K562 (cell line): ENCODE data around the gene PCDHGB5. TPM values are rescaled to one million over a fixed set of nuclear protein-coding genes. Genes with fewer than 3 reads are reported as not detected.

Experiments
- ATAC-seq: fragments of 200-7000 bp; cut with Tn5 transposase; 3 replicates; pipeline ENCODE4 v1.9.1; 2020; ENCODE audit warnings: moderate library complexity
- BruUV-seq: library from RNA; stranded (reverse); fragments of 400-500 nt; replicated peaks from 2 replicates; lab custom pipeline; 2021; lab: Mats Ljungman, UMichigan
- CTCF ChIA-PET: fragments of 300-600 bp; formaldehyde crosslinking; extraction: SDS; loops from one replicate; lab custom pipeline; 2021; ENCODE audit warnings: low intra/inter-chr PET ratio; lab: Yijun Ruan, JAX
- POLR2A ChIA-PET: fragments of 300-600, 350-650 bp; sonication (Branson Sonifier 250); formaldehyde crosslinking; extraction: SDS; loops from one replicate; lab custom pipeline; 2021; ENCODE audit warnings: antibody characterized with exemption, inconsistent platforms; lab: Yijun Ruan, JAX
- DNase-seq, 4 experiments: peaks; one replicate each; pipeline versions ENCODE4 v3.0.0 to v3.0.0-alpha.2; 2011 to 2018; ENCODE audit warnings: low spot score in 3 of 4, mixed read lengths in 3 of 4; ENCODE audit errors: extremely low read depth in 1 of 4
- FAIRE-seq: peaks from 2 replicates; lab custom pipeline; 2011; peaks lifted over from hg19 to GRCh38; lab: Jason Lieb, UNC
- H2AFZ ChIP-seq: 2 replicates; pipeline ENCODE4 v1.6.0; 2011; ENCODE audit warnings: low read depth, low read length, control low read depth, inconsistent platforms
- H3K27ac ChIP-seq: fragments of 200-600 bp; 3 replicates; pipeline ENCODE4 v1.8.0; 2011; ENCODE audit warnings: low read depth, mild to moderate bottlenecking, control low read depth, inconsistent platforms, low read length, moderate library complexity, mixed read lengths; ENCODE audit errors: extremely low read depth
- H3K27me3 ChIP-seq, 2 experiments: fragments of 300-600 bp in 1 of 2; 2 replicates in 1 of 2; 3 replicates in 1 of 2; pipeline versions ENCODE4 v1.6.0 to v1.8.0; 2011; ENCODE audit warnings: inconsistent platforms in 2 of 2, low read length in 2 of 2, mild to moderate bottlenecking in 1 of 2, mixed read lengths in 1 of 2, moderate library complexity in 1 of 2; ENCODE audit not compliant: control insufficient read depth in 2 of 2, insufficient read depth in 2 of 2
- H3K36me3 ChIP-seq: fragments of 300-600 bp; 3 replicates; pipeline ENCODE4 v1.8.0; 2011; ENCODE audit warnings: mild to moderate bottlenecking, low read length, inconsistent platforms; ENCODE audit not compliant: control insufficient read depth, insufficient read depth
- H3K4me1 ChIP-seq, 2 experiments: fragments of 200-600 bp in 1 of 2; replicated peaks in 1 of 2; 2 replicates in 1 of 2; 3 replicates in 1 of 2; pipeline versions ENCODE4 v1.5.1 to v1.8.0; 2011; ENCODE audit warnings: inconsistent platforms in 2 of 2, low read length in 2 of 2, mild to moderate bottlenecking in 1 of 2, mixed read lengths in 1 of 2, moderate library complexity in 1 of 2; ENCODE audit not compliant: control insufficient read depth in 2 of 2, insufficient read depth in 2 of 2
- H3K4me2 ChIP-seq: 2 replicates; pipeline ENCODE4 v1.6.1; 2011; ENCODE audit warnings: low read length, control low read depth, inconsistent platforms, mixed read lengths; ENCODE audit not compliant: insufficient read depth
- H3K4me3 ChIP-seq: fragments of 200-600 bp; sonication (generic), shearing (Covaris generic); 2 replicates; pipeline ENCODE4 v1.5.1; 2016; ENCODE audit warnings: control low read depth, inconsistent platforms
- H3K79me2 ChIP-seq: fragments of 200-600 bp; 3 replicates; pipeline ENCODE4 v1.8.0; 2011; ENCODE audit warnings: low read length, inconsistent platforms; ENCODE audit not compliant: control insufficient read depth, insufficient read depth
- H3K9ac ChIP-seq, 2 experiments: 2 replicates each; pipeline versions ENCODE4 v1.6.0 to v1.6.1; 2011; ENCODE audit warnings: low read depth in 2 of 2, low read length in 2 of 2, control low read depth in 1 of 2, inconsistent platforms in 1 of 2, mild to moderate bottlenecking in 1 of 2, mixed read lengths in 1 of 2; ENCODE audit not compliant: insufficient read depth in 1 of 2
- H3K9me1 ChIP-seq: one replicate; pipeline ENCODE4 v1.6.0; 2011; ENCODE audit warnings: inconsistent platforms, mild to moderate bottlenecking, low read length, moderate library complexity; ENCODE audit not compliant: control insufficient read depth, insufficient read depth
- H3K9me3 ChIP-seq: replicated peaks from 2 replicates; pipeline ENCODE4 v1.5.1; 2011; ENCODE audit warnings: low read depth, low read length, inconsistent platforms; ENCODE audit not compliant: control insufficient read depth, insufficient read depth
- H4K20me1 ChIP-seq: replicated peaks from 2 replicates; pipeline ENCODE4 v1.6.1; 2011; ENCODE audit warnings: low read length, inconsistent platforms, mixed read lengths; ENCODE audit not compliant: control insufficient read depth, insufficient read depth
- HDAC6 ChIP-seq: IDR thresholded peaks from 2 replicates; pipeline ENCODE4 v1.6.1; 2012; ENCODE audit warnings: low read depth, mild to moderate bottlenecking, control low read depth, inconsistent platforms, low read length, moderate library complexity
- IRF2 ChIP-seq: sonication (generic); formaldehyde crosslinking; IDR thresholded peaks from 2 replicates; pipeline ENCODE4 v1.8.1; 2022; ENCODE audit warnings: mild to moderate bottlenecking, missing genetic modification reagents
- PRPF4 ChIP-seq: fragments of 200-400 bp; formaldehyde crosslinking; IDR thresholded peaks from one replicate; pipeline ENCODE4 v1.6.1; 2017; ENCODE audit warnings: low read length, low read depth, mild to moderate bottlenecking; ENCODE audit not compliant: insufficient read depth, poor library complexity, severe bottlenecking
- SIN3B ChIP-seq: fragments of 450-650 bp; IDR thresholded peaks from 2 replicates; pipeline ENCODE4 v1.6.1; 2017; ENCODE audit warnings: low read depth, mild to moderate bottlenecking, moderate library complexity
- THRAP3 ChIP-seq: fragments of 450-650 bp; IDR thresholded peaks from 2 replicates; pipeline ENCODE4 v1.6.1; 2016; ENCODE audit warnings: mild to moderate bottlenecking, inconsistent platforms, borderline replicate concordance
- ZBTB34 ChIP-seq: fragments of 250-450 bp; sonication (Bioruptor Pico); IDR thresholded peaks from 2 replicates; pipeline ENCODE4 v1.8.0; 2021; ENCODE audit warnings: mild to moderate bottlenecking, moderate library complexity
- ZNF253 ChIP-seq: fragments of 250-450 bp; sonication (Bioruptor Pico); conservative IDR thresholded peaks from 2 replicates; pipeline ENCODE4 v1.6.1; 2021; ENCODE audit warnings: mild to moderate bottlenecking
- ZNF586 ChIP-seq: fragments of 450-650 bp; formaldehyde crosslinking; conservative IDR thresholded peaks from 2 replicates; pipeline ENCODE4 v1.4.0; 2020; ENCODE audit warnings: mild to moderate bottlenecking, moderate library complexity
- ZNF76 ChIP-seq: fragments of 250-450 bp; sonication (Bioruptor Pico); IDR thresholded peaks from 2 replicates; pipeline ENCODE4 v1.4.0; 2020; ENCODE audit warnings: mild to moderate bottlenecking, moderate library complexity, borderline replicate concordance
- WGBS: fragments of 100-300 bp; shearing (Covaris generic); methylation state at CpG from one replicate; pipeline ENCODE4 v1.1.6; 2016; ENCODE audit warnings: low coverage, mixed read lengths; ENCODE audit not compliant: insufficient coverage; ENCODE audit errors: missing lambda C conversion rate; 5-methylcytosine and 5-hydroxymethylcytosine counted together
- in situ Hi-C: fragments of 300-500 bp; cut with MboI; formaldehyde crosslinking; loops from 4 replicates; pipeline ENCODE4 v1.15.0; 2018; ENCODE audit warnings: inconsistent platforms, mixed read lengths
- intact Hi-C: fragments of 100-400 bp; cut with micrococcal nuclease; formaldehyde crosslinking; loops from 2 replicates; pipeline ENCODE4 v1.14.2; 2022
- polyA plus RNA-seq, 8 experiments: library from polyadenylated mRNA; depleted of rRNA in 4 of 8; stranded (reverse) in 5 of 8; unstranded in 3 of 8; fragments of >200 nt; fragmentation: Nextera tagmentation in 2 of 8; fragmentation: Illumina TruSeq in 1 of 8; extraction: Ambion mirVana in 2 of 8; extraction: Trizol in 1 of 8; gene quantifications; 2 replicates each; pipeline versions ENCODE4 v1.2.1 to v1.2.3, GENCODE V29; 2011 to 2014; ENCODE audit warnings: inconsistent platforms in 1 of 8, missing spikeins in 1 of 8
- total RNA-seq, 7 experiments: library from RNA; depleted of rRNA in 6 of 7; stranded (reverse); fragments of >200 nt in 6 of 7; fragmentation: Illumina TruSeq in 2 of 7; extraction: Trizol in 2 of 7; gene quantifications; 2 replicates each; pipeline versions ENCODE4 v1.2.1 to v1.2.3, GENCODE V29; 2011 to 2021; ENCODE audit warnings: low replicate concordance in 1 of 7

Gene PCDHGB5
- total and polyA plus RNA-seq, 9 of the 15 experiments (the other 6 are each of a cell fraction or from before 2014, with no cell fraction given), result 0.05 to 0.29 (median 0.12) TPM; not detected in 2

GRCh38 chr5:141440341-141440740 lies 42.6 kb downstream of the PCDHGB5 start:
- H3K4me3 ChIP-seq, result no peak overlapping the region
- in situ Hi-C loops (no loop called here), intact Hi-C loops (no loop called here)
- ChIA-PET CTCF (no interaction called here), POLR2A (interaction anchor here (0.6 kb wide), 1 partner anchor 70 kb away, joined by 3 read pairs; the partner anchor contains the start of gene PCDHGB3)
- H3K27ac ChIP-seq, result no peak overlapping the region
- no peaks in the 10 kb centered on the region for H3K79me2 ChIP-seq
- WGBS, result 0% methylated on average over 9 of the region's 9 CpGs
- peaks cover 0 to 6% of the 10 kb centered on the region in 2 experiments; a peak in 1 of 5 replicates for H3K4me1 ChIP-seq
- H3K9ac ChIP-seq, result no peak overlapping the region
- no peak for ATAC-seq
- H3K36me3 ChIP-seq, result no peaks in the 10 kb centered on the region
- no peaks in the 10 kb centered on the region for H4K20me1 ChIP-seq
- no peak overlapping the region for H2AFZ ChIP-seq
- no peak for DNase-seq
- BruUV-seq, result no TSS peak
- H3K9me1 ChIP-seq, result no peaks in the 10 kb centered on the region
- TF ChIP-seq SIN3B (no peak), ZNF586 (no peak), THRAP3 (no peak), ZBTB34 (CRISPR knock-in tag) (no peak), HDAC6 (no peak), ZNF76 (CRISPR knock-in tag) (no peak), ZNF253 (CRISPR knock-in tag) (no peak), PRPF4 (no peak), IRF2 (CRISPR knock-in tag) (no peak)
- FAIRE-seq, result no peak
- no peak overlapping the region for H3K4me2 ChIP-seq
- no peaks in the 10 kb centered on the region for H3K9me3 ChIP-seq
- peaks cover 0 to 16% of the 10 kb centered on the region in 2 experiments; a peak in 2 of 5 replicates for H3K27me3 ChIP-seq
